Activated naive CD4-positive, alpha-beta T cell treated with anti-CD3 and anti-CD28 coated beads, Interleukin-2, amount 50 U/mL, for 24 hours (primary cell): Measurements from ENCODE around the gene GLDC.
"Not testable (repeated sequence)": the region's sequence is repeated elsewhere in the genome, so short reads cannot be mapped to it uniquely, and the experiment has no call there.

Experiments
- H3K27ac Mint-ChIP-seq: one replicate; pipeline ENCODE4 v1.8.0; 2021; ENCODE audit warnings: mild to moderate bottlenecking, mixed read lengths
- H3K27me3 Mint-ChIP-seq: one replicate; pipeline ENCODE4 v1.8.0; 2021; ENCODE audit warnings: mixed read lengths
- H3K36me3 Mint-ChIP-seq: one replicate; pipeline ENCODE4 v1.8.0; 2021; ENCODE audit warnings: mixed read lengths
- H3K4me1 Mint-ChIP-seq: one replicate; pipeline ENCODE4 v1.8.0; 2021; ENCODE audit warnings: mixed read lengths
- H3K4me3 Mint-ChIP-seq: one replicate; pipeline ENCODE4 v1.8.0; 2021; ENCODE audit warnings: mild to moderate bottlenecking, mixed read lengths
- H3K9me3 Mint-ChIP-seq: one replicate; pipeline ENCODE4 v1.8.0; 2021; ENCODE audit warnings: mixed read lengths

GLDC gene

DNA sequence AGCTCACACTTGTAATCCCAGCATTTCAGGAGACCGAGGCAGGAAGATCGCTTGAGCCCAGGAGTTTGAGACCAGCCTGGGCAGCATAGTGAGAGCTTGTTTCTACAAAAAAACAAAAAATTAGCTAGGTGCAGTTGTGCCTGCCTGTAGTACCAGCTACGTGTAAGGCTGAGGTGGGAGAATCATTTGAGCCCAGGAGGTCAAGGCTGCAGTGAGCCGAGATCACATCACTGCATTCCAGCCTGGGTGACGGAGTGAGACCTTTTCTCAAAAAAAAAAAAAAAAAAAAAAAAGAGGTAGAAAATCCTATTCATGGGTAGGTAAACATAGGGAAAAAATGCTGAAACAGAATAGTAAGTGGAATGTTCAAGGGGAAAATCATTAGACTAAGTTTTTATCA, 102.9 kb downstream of the GLDC start:
- not testable (repeated sequence) for H3K27me3 Mint-ChIP-seq, H3K27ac Mint-ChIP-seq, H3K4me1 Mint-ChIP-seq, H3K36me3 Mint-ChIP-seq, H3K4me3 Mint-ChIP-seq, H3K9me3 Mint-ChIP-seq

DNA sequence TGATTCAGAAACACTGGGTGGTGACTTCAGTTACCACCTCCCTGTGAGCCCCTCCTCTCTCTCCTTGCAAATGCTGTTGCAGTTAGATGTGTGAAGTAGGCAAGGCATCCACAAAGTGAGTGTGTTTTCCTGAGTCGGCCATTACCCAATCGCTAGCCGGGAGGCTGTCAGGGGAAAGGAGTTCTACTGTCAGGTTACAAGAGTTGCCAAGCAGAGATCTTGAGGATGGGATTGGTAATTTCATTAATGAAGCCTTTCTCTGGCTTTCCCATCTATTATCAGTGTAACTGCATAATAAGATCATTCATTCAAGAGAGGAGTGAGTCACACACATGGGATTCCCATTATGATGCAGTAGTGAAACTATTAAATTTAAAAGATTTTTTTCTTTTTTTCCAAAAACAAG, 106.9 kb downstream of the GLDC start:
- Mint-ChIP-seq H3K27me3 (peaks cover 4% of the 10 kb centered on the region), H3K4me3 (no peak overlapping the region), H3K36me3 (no peaks in the 10 kb centered on the region), H3K9me3 (no peaks in the 10 kb centered on the region), H3K4me1 (no peaks in the 10 kb centered on the region), H3K27ac (no peak overlapping the region)

DNA sequence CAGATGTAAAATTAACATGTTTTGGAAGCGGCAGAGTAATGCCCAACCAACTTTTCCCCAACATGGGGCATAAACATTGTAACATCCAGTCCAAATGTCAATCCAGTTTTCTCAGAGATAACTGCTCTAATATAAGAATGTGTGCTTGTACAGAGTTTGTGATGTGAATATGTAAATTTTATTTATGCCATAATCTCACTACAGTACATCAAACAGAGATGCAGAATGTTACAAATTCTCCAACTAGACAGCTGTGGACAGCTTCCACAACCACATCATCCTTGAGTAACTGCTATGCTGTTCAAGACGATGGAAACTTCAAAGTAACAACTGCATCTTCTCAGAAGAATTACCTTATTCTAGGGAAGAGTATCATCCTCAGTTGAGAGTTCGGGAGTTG, 109.9 kb downstream of the GLDC start:
- Mint-ChIP-seq H3K27ac (no peak overlapping the region), H3K4me3 (no peak overlapping the region), H3K9me3 (no peaks in the 10 kb centered on the region), H3K27me3 (peaks cover 4% of the 10 kb centered on the region), H3K36me3 (no peaks in the 10 kb centered on the region), H3K4me1 (no peaks in the 10 kb centered on the region)

DNA sequence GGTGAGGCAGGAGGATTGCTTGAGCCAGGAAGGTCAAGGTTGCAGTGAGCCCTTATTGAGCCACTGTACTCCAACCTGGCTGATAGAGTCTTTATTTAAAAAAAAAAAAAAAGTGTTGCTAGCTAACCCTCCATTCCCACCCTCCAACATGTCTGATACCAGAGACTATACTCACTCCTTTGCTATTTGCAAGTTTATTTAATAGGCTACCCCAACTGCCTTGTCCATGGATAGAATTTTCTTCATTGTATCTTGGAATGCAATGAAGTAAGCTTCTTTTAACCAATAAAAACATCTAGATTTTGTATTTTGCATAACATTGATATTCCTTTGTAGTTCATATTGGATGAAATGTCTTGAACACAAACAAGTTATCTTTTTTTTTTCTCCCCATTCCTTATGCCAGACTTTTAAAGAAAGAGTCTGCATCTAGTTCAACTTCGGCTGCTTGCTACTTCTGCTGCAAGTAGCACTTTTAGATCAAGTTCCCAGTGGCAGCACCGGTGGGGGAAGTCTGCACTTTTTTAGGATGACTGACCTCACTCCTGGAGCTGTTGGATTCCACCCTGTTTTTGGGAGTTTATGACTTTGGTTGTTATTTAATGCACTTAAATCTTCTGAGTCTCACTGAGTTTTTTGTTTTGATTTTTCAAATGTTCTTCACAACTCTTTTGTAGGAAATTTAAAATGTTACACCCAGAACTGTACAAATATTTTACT, 120.0 kb downstream of the GLDC start:
- peaks cover 24% of the 10 kb centered on the region for H3K36me3 Mint-ChIP-seq
- no peak overlapping the region for H3K27ac Mint-ChIP-seq
- H3K4me1 Mint-ChIP-seq: no peaks in the 10 kb centered on the region
- H3K27me3 Mint-ChIP-seq: no peaks in the 10 kb centered on the region
- no peak overlapping the region for H3K4me3 Mint-ChIP-seq
- no peaks in the 10 kb centered on the region for H3K9me3 Mint-ChIP-seq

DNA sequence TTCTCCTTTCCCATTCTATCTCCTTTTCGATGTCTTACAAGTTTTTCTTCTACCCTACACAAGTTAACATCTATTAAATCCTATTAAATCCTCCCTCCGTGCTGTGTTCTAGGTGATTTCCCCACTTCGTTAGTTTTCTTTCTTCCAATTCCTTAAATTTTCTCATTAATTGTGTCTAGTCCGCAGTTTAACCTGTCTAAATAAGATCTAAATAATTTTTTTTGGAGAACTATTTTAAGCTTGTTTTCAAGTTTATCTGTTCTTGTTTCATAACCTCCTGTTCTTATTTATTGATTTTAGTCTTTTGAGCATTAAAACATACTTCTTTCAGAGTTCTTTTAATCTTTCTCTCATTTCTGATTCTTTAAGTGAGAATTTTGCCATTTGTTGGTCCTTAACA, 123.3 kb downstream of the GLDC start:
- Mint-ChIP-seq H3K4me3 (no peak overlapping the region), H3K9me3 (no peaks in the 10 kb centered on the region), H3K27ac (no peak overlapping the region), H3K4me1 (no peaks in the 10 kb centered on the region), H3K36me3 (peaks cover 28% of the 10 kb centered on the region), H3K27me3 (no peaks in the 10 kb centered on the region)

DNA sequence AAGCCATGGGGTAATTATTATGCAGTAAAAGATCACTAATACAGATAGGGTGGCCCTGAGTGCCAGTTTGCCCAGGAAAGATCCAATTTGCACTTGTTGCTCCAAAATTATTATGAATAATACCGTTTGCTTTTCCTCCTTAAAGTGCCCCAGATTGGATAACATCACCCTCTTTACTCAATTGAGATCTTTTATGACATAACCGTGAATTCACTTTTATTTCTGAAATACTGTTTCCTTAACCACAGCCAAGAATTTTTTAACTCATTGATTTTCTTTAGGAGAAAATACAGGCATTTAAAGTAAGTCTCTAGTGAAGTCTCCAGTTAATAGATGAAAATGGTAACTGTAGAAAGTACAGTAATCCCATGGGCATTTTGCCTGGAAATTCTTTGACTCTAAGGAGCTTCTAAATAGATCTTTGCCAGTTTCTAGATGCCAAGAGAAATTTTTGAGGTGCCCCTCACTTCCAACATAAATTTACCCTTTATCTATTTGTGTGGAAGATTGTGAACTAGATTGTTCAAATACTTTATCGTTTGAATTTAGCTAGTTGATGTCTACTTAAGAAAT, 133.4 kb downstream of the GLDC start:
- Mint-ChIP-seq H3K4me3 (no peak overlapping the region), H3K9me3 (no peaks in the 10 kb centered on the region), H3K4me1 (no peaks in the 10 kb centered on the region), H3K27ac (no peak overlapping the region), H3K36me3 (peaks cover 11% of the 10 kb centered on the region), H3K27me3 (no peaks in the 10 kb centered on the region)

DNA sequence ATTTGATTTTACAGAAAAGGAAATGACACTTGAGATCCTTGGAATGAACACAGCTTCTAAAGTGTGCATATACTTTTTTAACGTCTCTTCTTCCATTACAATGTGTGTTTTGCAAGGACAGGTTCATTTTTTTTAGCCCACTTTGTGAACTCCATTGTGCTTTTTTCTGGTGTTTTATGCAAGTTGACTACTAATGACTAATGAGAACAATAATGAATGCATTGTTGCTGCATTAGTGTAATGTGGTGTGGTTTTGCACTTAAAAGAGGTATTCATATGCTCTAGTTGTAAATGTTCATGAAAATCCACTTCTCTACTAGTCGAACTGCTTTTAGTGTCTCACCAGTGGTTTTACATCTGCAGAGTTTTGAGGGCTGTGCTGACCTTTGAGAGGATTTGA, 139.0 kb downstream of the GLDC start:
- Mint-ChIP-seq H3K27ac (no peak overlapping the region), H3K4me3 (no peak overlapping the region), H3K36me3 (peaks cover 21% of the 10 kb centered on the region), H3K9me3 (no peaks in the 10 kb centered on the region), H3K27me3 (no peaks in the 10 kb centered on the region), H3K4me1 (no peaks in the 10 kb centered on the region)

DNA sequence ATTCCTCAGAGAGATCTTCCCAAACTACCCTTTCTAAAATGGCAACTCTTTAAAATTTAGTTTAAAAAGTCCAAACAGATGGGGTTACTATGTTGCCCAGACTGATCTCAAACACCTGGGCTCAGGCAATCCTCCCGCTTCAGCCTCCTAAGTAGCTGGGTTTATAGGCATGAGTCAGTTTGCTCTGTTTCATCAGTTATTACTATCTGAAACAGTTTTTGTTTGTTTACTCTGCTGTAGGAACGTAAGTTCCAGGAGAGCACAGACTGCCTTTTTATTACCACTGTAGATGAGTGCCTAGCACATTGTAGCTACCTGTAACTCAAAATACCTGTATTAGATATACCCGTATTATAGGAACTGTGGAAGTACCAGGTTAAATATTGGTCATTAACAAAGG, 143.1 kb downstream of the GLDC start:
- Mint-ChIP-seq H3K4me3 (no peak overlapping the region), H3K27me3 (no peaks in the 10 kb centered on the region), H3K4me1 (no peaks in the 10 kb centered on the region), H3K9me3 (no peaks in the 10 kb centered on the region), H3K36me3 (peaks cover 13% of the 10 kb centered on the region), H3K27ac (peak overlapping the region; percentile 27)

DNA sequence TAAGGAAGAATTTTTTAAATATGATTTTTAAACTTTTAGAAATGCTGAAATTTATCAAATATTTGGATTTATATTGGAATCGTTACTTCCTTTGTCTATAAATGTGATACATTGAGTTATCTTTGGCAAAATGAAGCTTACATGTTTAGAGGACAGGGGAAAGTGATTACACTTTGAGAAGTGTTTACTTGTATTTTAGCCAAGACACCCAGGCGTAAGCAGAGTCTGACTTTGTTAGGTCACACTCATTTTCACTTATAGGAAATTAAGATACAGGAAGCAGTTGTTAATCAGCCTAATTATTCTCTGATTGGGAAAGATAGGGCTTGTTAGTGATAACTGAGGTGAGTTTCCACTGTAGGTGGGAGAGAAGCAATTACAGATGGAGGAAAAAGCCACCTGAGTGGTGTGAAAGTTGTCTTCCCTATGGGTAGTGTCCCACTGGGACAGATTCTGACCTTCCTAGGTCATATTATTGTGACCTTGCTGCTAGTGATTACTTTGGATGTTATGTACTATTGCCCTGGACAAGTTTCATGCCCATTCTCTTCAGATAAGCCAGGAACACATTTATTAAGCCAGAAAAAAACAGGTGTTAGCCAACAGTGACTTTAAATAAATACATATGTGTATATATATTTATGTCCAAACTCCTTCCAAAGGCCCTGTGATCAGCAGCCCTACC, 143.9 kb downstream of the GLDC start:
- Mint-ChIP-seq H3K27me3 (no peaks in the 10 kb centered on the region), H3K4me3 (no peak overlapping the region), H3K4me1 (no peaks in the 10 kb centered on the region), H3K27ac (no peak overlapping the region), H3K36me3 (peaks cover 16% of the 10 kb centered on the region), H3K9me3 (no peaks in the 10 kb centered on the region)

DNA sequence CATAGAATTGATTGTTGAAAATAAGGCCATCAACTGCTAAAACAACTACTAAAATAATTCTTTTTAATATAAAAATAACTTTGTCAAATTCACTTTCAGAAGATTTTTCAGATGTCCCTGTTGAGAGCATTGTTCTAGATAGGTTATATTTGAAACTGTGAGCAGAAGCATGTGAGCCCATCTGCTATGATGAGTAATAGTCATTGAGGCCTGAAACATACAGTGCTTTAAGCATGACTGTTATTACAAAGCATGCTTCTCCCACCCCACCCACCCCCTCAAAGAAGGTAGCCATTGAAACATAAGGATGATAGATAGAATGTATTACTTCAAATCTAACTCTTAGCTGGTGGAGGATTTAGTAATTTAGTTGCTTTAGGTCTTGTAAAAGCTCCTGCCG, 146.5 kb downstream of the GLDC start:
- H3K36me3 Mint-ChIP-seq: peaks cover 7% of the 10 kb centered on the region
- no peaks in the 10 kb centered on the region for H3K9me3 Mint-ChIP-seq
- H3K4me3 Mint-ChIP-seq: no peak overlapping the region
- peak overlapping the region; percentile 36 for H3K27ac Mint-ChIP-seq
- no peaks in the 10 kb centered on the region for H3K4me1 Mint-ChIP-seq
- no peaks in the 10 kb centered on the region for H3K27me3 Mint-ChIP-seq

DNA sequence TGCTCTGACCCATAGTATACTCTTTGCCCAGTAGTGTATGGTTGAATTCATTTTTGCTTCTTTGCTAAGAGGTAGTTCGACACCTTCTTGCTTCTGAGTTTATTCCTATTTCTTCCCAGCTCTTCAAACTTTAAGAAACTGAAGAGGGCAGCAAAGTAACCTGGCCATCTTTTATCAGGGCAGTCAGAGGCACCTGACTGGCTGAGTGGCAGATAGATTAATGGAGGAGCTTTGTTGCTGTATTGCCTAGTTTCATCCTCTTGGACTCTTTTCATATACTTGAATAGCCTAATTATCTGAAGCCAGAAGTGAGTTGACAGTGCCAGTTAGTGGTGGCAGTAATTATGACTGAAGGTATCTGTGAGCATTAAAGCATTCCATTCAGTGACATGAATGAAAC, 150.1 kb downstream of the GLDC start:
- peaks cover 11% of the 10 kb centered on the region for H3K36me3 Mint-ChIP-seq
- no peak overlapping the region for H3K27ac Mint-ChIP-seq
- H3K4me3 Mint-ChIP-seq: no peak overlapping the region
- H3K27me3 Mint-ChIP-seq: no peaks in the 10 kb centered on the region
- no peaks in the 10 kb centered on the region for H3K9me3 Mint-ChIP-seq
- peaks cover 8% of the 10 kb centered on the region for H3K4me1 Mint-ChIP-seq

DNA sequence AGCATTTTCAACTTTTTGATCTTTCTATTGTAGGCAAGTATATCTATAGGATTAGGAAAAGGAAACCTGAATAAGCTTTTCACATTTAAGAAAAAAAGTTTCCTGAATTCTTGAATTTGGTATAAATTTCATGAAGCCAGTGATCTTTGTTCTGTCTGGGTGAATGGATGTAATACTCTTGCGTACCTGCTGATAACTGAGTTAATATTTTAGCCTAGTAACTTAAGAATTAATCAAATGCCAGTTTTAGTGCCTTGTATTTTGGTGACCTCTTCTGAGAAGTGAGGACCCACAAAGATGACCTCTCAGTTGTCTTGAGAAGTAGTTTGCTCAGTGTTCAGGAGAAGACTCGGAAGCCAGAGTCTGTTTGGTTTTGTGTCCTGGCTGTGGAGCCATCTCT, 154.7 kb downstream of the GLDC start:
- Mint-ChIP-seq H3K4me3 (no peak overlapping the region), H3K27me3 (no peaks in the 10 kb centered on the region), H3K4me1 (peaks cover 11% of the 10 kb centered on the region), H3K27ac (no peak overlapping the region), H3K9me3 (no peaks in the 10 kb centered on the region), H3K36me3 (peaks cover 11% of the 10 kb centered on the region)

DNA sequence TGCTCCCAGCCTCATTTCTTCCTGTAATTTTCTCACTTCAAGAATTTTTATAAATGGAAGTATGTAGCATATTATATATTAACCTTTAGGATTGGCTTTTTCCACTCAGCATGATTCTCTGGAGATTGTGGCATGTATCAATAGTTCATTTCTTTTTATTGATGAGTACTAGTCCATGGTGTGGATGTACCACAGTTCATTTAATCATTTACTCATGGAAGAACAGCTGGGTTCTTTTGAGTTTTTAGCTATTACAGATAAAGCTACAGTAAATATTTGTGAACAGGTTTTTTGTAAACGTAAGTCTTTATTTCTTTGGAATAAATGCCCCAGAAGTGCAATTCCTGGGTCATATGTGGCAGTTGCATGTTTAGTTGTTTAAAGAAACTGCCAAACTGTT, 156.4 kb downstream of the GLDC start:
- Mint-ChIP-seq H3K27ac (no peak overlapping the region), H3K36me3 (peaks cover 12% of the 10 kb centered on the region), H3K9me3 (no peaks in the 10 kb centered on the region), H3K4me3 (no peak overlapping the region), H3K27me3 (no peaks in the 10 kb centered on the region), H3K4me1 (peaks cover 11% of the 10 kb centered on the region)

DNA sequence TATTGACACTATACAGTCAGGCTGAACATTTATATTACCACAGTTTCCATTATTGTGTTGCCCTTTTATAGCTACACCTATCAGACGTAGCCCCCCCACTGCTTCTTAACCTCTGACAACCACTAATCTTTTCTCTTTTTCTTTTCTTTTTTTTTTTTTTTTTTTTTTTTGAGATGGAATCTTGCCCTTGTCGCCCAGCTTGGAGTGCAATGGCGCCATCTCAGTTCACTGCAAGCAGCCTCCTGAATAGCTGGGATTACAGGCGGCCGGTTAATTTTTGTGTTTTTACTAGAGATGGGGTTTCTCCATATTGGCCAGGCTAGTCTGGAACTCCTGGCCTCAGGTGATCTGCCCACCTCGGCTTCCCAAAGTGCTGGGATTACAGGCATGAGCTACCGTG, 157.1 kb downstream of the GLDC start:
- no peaks in the 10 kb centered on the region for H3K27me3 Mint-ChIP-seq
- H3K4me1 Mint-ChIP-seq: peaks cover 11% of the 10 kb centered on the region
- no peak overlapping the region for H3K4me3 Mint-ChIP-seq
- H3K27ac Mint-ChIP-seq: no peak overlapping the region
- no peaks in the 10 kb centered on the region for H3K9me3 Mint-ChIP-seq
- H3K36me3 Mint-ChIP-seq: peaks cover 8% of the 10 kb centered on the region

DNA sequence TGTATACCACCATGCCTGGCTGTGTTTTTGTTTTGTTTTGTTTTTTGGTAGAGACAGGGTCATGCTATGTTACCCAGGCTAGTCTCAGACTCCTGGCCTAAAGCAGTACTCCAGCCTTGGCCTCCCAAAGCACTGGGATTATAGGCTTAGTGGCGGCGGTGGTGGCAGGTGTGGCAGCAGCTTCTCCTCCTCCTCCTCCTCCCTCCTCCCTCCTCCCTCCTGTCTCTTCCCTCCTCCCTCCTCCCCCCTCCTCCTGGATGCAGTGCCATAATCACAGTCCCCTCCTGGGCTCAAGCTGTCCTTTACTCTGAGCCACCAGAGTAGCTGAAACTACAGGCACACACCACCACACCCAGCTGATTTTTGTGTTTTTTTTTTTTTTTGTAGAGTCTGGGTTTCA, 161.3 kb downstream of the GLDC start:
- Mint-ChIP-seq H3K36me3 (peaks cover 4% of the 10 kb centered on the region), H3K4me1 (no peaks in the 10 kb centered on the region), H3K27me3 (no peaks in the 10 kb centered on the region), H3K9me3 (no peaks in the 10 kb centered on the region), H3K4me3 (no peak overlapping the region), H3K27ac (no peak overlapping the region)
